PFSK-1 (cell line): Measurements from ENCODE around the gene SPAG7.

Experiments used
- FOXP2 ChIP-seq: optimal IDR thresholded peaks from 2 replicates; pipeline ENCODE3; 2011; ENCODE audit warnings: borderline replicate concordance, control low read depth, inconsistent platforms; ENCODE audit not compliant: insufficient read depth; ENCODE audit errors: extremely low read length, extremely low read depth
- POLR2AphosphoS5 ChIP-seq: IDR thresholded peaks from 2 replicates; pipeline ENCODE4 v1.6.1; 2012; ENCODE audit warnings: low read depth, mild to moderate bottlenecking, control low read depth, low read length, moderate library complexity
- REST ChIP-seq, 2 experiments: IDR thresholded peaks; 2 replicates each; pipeline versions ENCODE4 v1.6.1 to v1.8.0; 2011 to 2012; ENCODE audit warnings: low read depth in 2 of 2, low read length in 2 of 2, control low read depth in 1 of 2, inconsistent platforms in 1 of 2, mild to moderate bottlenecking in 1 of 2, moderate library complexity in 1 of 2; ENCODE audit not compliant: insufficient read depth in 1 of 2
- SIN3A ChIP-seq: IDR thresholded peaks from 2 replicates; pipeline ENCODE4 v1.6.1; 2012; ENCODE audit warnings: mild to moderate bottlenecking, low read length, moderate library complexity, borderline replicate concordance; ENCODE audit not compliant: insufficient read depth
- TAF1 ChIP-seq: IDR thresholded peaks from 2 replicates; pipeline ENCODE4 v1.6.1; 2012; ENCODE audit warnings: low read length, control low read depth, borderline replicate concordance; ENCODE audit not compliant: insufficient read depth

Gene SPAG7

GRCh38 chr17:4939546-4939795, 28.1 kb downstream of the SPAG7 start:
- TF ChIP-seq FOXP2 (no peak), SIN3A (no peak), REST (IDR thresholded peaks at IDR 0.05; ENCODE audit: insufficient read depth in 1 of 2, low read depth in 2 of 2, low read length in 2 of 2) (no peak), POLR2AphosphoS5 (no peak), TAF1 (no peak)

DNA sequence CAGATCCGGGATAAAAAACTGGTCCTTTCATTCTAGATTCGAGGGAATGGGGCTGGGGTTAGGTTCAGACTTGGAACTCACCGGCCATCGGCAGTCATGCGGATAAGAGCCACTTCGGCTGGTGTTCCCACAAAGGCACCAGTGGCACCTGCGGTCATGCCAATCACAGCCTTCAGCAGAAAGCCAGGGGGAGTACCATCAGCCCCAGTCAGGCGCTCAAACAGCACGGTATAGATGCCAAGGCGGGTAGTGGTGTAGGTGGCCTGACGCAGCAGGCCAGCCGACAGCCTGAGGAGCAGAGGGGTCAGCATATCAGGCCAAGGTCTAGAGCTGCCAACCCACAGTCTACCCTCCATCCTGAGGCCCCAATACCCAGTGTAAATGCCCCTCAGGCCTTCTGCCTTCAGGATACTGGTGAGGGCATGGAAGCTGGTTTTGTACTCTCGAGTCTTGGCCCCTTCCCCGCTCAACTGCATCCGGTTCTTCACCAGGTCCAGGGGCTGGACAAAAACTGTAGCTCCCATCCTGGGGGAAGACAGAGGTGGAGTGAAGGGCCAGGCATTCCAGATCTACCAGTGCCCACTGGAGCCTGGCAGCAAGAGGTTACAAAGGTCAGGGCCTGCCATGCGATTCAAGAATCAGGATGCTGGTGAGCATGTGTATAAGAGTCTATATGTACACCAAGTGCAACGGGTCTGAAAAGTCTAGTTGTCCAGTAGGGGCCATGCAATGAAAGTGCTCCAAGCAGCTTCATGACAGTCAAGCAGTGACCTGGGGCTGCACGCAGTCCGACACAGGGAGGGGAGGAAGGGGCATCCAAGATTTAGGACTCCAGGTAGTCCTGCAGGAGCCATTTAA, 28.7 kb downstream of the SPAG7 start:
- TF ChIP-seq REST (IDR thresholded peaks at IDR 0.05; ENCODE audit: insufficient read depth in 1 of 2, low read depth in 2 of 2, low read length in 2 of 2) (no peak), POLR2AphosphoS5 (no peak; the same call in 1 of the 2 replicates), SIN3A (no peak), FOXP2 (no peak), TAF1 (no peak)

DNA sequence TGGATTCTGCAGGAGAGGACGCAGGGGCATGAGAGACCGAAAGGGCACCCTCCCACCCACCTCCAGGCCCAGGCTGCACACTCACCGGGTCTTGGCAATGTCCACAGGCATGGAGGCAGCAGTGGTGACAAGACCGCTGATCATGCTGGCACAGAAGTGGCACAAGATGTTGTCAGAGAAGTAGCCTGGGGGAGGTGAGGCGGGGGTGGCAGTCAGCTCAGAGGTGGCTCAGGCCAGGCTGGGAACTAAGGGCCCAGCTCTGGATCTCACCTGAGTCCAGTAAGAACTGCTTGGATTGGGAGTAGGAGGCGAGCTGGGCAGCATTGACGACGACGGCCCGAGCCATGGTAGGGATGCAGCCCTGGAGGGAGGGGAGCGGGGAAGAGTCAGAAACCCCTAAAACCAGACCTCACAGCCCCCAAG, 29.5 kb downstream of the SPAG7 start:
- no peak for TF ChIP-seq TAF1
- no peak for TF ChIP-seq FOXP2
- no peak for TF ChIP-seq REST (IDR thresholded peaks at IDR 0.05; ENCODE audit: insufficient read depth in 1 of 2, low read depth in 2 of 2, low read length in 2 of 2)
- no peak for TF ChIP-seq SIN3A
- TF ChIP-seq POLR2AphosphoS5: no peak

GRCh38 chr17:4937553-4937952, 30.1 kb downstream of the SPAG7 start:
- TF ChIP-seq REST (IDR thresholded peaks at IDR 0.05; ENCODE audit: insufficient read depth in 1 of 2, low read depth in 2 of 2, low read length in 2 of 2) (no peak), SIN3A (no peak), FOXP2 (no peak), TAF1 (no peak), POLR2AphosphoS5 (no peak)

DNA sequence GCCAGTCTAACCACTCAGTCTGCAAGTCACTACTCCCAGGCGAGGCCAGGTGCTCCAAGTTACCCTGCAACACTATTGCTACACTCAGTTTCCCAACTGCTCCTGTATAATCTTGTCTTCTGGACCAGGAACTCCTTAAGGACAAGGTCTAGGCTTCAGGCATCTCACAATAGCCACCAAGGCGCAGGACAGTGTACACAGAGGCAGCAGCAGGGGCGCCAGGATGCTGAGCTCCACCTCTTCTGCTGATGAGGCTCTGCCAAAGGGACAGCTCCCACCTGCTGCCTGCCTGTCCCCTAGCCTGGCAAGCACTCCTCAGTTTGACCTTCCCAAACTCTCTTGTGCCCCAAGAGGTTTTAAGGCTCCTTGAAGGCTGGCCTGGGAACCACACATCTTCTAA, 31.2 kb downstream of the SPAG7 start:
- no peak for TF ChIP-seq SIN3A
- no peak for TF ChIP-seq REST (IDR thresholded peaks at IDR 0.05; ENCODE audit: insufficient read depth in 1 of 2, low read depth in 2 of 2, low read length in 2 of 2)
- TF ChIP-seq FOXP2: no peak
- TF ChIP-seq POLR2AphosphoS5: peak; percentile 23; the same call in 1 of the 2 replicates
